Measurements from ENCODE around the gene GRIP1. TPM values are rescaled to one million over a fixed set of nuclear protein-coding genes. Genes with fewer than 3 reads are reported as not detected.

GRIP1 gene
- total and polyA plus RNA-seq, 10 of the 15 experiments (the other 5 are each of a cell fraction or from before 2014, with no cell fraction given) = 0.05 to 0.85 (median 0.50) TPM; not detected in 7

- TF ChIP-seq, protein P1, sequence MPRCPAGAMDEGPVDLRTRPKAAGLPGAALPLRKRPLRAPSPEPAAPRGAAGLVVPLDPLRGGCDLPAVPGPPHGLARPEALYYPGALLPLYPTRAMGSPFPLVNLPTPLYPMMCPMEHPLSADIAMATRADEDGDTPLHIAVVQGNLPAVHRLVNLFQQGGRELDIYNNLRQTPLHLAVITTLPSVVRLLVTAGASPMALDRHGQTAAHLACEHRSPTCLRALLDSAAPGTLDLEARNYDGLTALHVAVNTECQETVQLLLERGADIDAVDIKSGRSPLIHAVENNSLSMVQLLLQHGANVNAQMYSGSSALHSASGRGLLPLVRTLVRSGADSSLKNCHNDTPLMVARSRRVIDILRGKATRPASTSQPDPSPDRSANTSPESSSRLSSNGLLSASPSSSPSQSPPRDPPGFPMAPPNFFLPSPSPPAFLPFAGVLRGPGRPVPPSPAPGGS (IDR thresholded peaks at IDR 0.05; ENCODE audit: borderline replicate concordance, insufficient read depth, low read depth, low read length, poor library complexity, severe bottlenecking) = no peak
- TF ChIP-seq CHD4 (IDR thresholded peaks at IDR 0.05) (no peak), MTA2 (IDR thresholded peaks at IDR 0.05; ENCODE audit: low read depth) (no peak)
Observed at GRCh38 chr12:66667906-66668305, 11.0 kb downstream of the GRIP1 start (continued).

DNA sequence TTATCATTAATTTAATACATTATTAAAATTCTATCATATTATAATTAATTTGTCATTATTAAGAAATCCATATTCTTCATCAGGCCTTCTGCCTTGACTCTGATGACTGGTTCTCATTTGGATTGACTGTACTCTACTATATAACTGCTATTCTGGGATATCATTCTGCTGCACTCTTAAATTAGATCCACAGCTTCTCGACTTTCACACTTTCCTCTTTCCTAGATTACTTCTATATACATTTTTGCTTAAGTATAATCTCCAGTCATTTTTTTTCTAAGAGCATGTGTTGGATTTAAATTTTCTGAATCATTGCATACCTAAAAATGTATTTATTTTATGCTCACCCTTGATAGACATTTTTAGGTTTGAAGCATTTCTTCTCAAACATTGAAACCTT is 12.4 kb downstream of the GRIP1 start:
- H3K4me1 ChIP-seq (ENCODE audit: control insufficient read depth, insufficient read depth, low read length) = 0 out of 2 replicates have a peak, but pooled peaks cover 7% of the 10 kb centered on the region
- TF ChIP-seq REST (IDR thresholded peaks at IDR 0.05; ENCODE audit: low read depth, low read length) (no peak), TBL1XR1 (IDR thresholded peaks at IDR 0.05; ENCODE audit: low read depth, low read length) (no peak)
- TF ChIP-seq, protein P2, sequence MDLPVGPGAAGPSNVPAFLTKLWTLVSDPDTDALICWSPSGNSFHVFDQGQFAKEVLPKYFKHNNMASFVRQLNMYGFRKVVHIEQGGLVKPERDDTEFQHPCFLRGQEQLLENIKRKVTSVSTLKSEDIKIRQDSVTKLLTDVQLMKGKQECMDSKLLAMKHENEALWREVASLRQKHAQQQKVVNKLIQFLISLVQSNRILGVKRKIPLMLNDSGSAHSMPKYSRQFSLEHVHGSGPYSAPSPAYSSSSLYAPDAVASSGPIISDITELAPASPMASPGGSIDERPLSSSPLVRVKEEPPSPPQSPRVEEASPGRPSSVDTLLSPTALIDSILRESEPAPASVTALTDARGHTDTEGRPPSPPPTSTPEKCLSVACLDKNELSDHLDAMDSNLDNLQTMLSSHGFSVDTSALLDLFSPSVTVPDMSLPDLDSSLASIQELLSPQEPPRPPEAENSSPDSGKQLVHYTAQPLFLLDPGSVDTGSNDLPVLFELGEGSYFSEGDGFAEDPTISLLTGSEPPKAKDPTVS (IDR thresholded peaks at IDR 0.05; ENCODE audit: low read depth, low read length) = no peak
- WGBS (ENCODE audit: insufficient coverage, insufficient replicate concordance, low lambda C conversion rate, missing lambda C conversion rate) = 0% methylated on average over 1 of the region's 1 CpG
- H2AFZ ChIP-seq (ENCODE audit: control insufficient read depth, low read depth, low read length) = no peak overlapping the region
- no peak overlapping the region for H3K4me2 ChIP-seq (ENCODE audit: control insufficient read depth, insufficient read depth)
- ChIA-PET SMC1A (ENCODE audit: uncharacterized antibody, unreplicated experiment) (no interaction called here), POLR2A (no interaction called here), CTCF (no interaction called here), RAD21 (ENCODE audit: unreplicated experiment) (no interaction called here)
- no TSS peak for BruUV-seq (replicated peaks)
- H3K27ac ChIP-seq (ENCODE audit: control insufficient read depth, insufficient read depth) = no peak overlapping the region
- no peaks in the 10 kb centered on the region for H3K9me3 ChIP-seq (replicated peaks; ENCODE audit: control insufficient read depth, insufficient read depth, low read length)
- ATAC-seq (no peak), FAIRE-seq (no peak), DNase-seq (ENCODE audit: low read depth, low spot score) (no peak)
- no peak overlapping the region for H3K4me3 ChIP-seq
- intact Hi-C loops (cut with micrococcal nuclease; ENCODE audit: unreplicated experiment) = no loop called here
- in situ Hi-C loops (cut with MboI) = no loop called here
- H3K79me2 ChIP-seq (ENCODE audit: control insufficient read depth, insufficient read depth, low read length) = no peaks in the 10 kb centered on the region
- no peaks in the 10 kb centered on the region for H3K27me3 ChIP-seq (replicated peaks in 1 of 2; ENCODE audit: control insufficient read depth in 2 of 2, insufficient read depth in 2 of 2, low read length in 1 of 2)
- no peaks in the 10 kb centered on the region for H4K20me1 ChIP-seq (ENCODE audit: control insufficient read depth, insufficient read depth)
- no peak overlapping the region for H3K9ac ChIP-seq (ENCODE audit: control insufficient read depth, insufficient read depth, low read length)
- H3K36me3 ChIP-seq (ENCODE audit: control insufficient read depth in 2 of 2, insufficient read depth in 2 of 2, low read length in 1 of 2) = no peaks in the 10 kb centered on the region

All from GM12878 (cell line).